ENCODE results near the gene C1orf35. TPM values are rescaled to one million over a fixed set of nuclear protein-coding genes. Genes with fewer than 3 reads are reported as not detected.

Gene C1orf35
- total RNA-seq, 1 experiment from 2014 or later: 31.0 TPM

DNA sequence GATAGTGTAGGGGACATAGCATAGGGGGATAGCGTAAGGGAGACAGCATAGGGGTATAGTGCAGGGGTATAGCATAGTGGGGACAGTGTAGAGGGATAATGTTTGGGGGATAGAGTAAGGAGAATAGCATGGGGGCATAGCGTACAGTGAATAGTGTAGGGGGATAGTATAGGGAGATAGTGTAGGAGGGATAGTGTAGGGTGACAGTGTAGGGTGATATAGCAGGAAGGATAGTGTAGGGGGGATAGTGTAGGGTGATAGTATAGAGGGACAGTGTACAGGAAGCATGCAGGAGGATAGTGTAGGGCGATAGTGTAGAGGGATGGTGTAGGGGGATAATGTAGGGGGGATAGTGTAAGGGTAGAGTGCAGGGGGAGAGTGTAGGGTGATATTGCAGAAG, 32.3 kb downstream of the C1orf35 start:
- H3K9ac ChIP-seq (ENCODE audit: extremely low read depth, insufficient read length, low read length): no peak overlapping the region
- H4K20me1 ChIP-seq (ENCODE audit: control insufficient read depth, insufficient read depth, insufficient read length): no peaks in the 10 kb centered on the region
- H3K18ac ChIP-seq (ENCODE audit: insufficient read length, low read depth, low read length): no peak overlapping the region
- H3K4me2 ChIP-seq (ENCODE audit: insufficient read depth, insufficient read length, low read length): no peak overlapping the region
- no peak overlapping the region for H2BK15ac ChIP-seq (ENCODE audit: low read depth, low read length)
- H3K27me3 Mint-ChIP-seq (ENCODE audit: low read depth): peaks cover 76% of the 10 kb centered on the region
- no peaks in the 10 kb centered on the region for H3K36me3 Mint-ChIP-seq (ENCODE audit: insufficient read depth in 1 of 3, low read depth in 3 of 3)
- H2BK12ac ChIP-seq (ENCODE audit: insufficient read length, low read depth, low read length): no peak overlapping the region
- no peak overlapping the region; a peak in 1 of 7 replicates for H3K27ac Mint-ChIP-seq
- H3K23me2 ChIP-seq (ENCODE audit: insufficient read length, low read depth, low read length, poor library complexity, severe bottlenecking): no peaks in the 10 kb centered on the region
- H3K23ac ChIP-seq (ENCODE audit: insufficient read length, low read depth, low read length): no peak overlapping the region
- H4K5ac ChIP-seq (ENCODE audit: insufficient read length, low read depth, low read length): no peak overlapping the region
- DNase-seq: no peak
- no peak overlapping the region for H3K4ac ChIP-seq (ENCODE audit: low read depth, low read length)
- no peak overlapping the region for H3K4me3 Mint-ChIP-seq
- H4K91ac ChIP-seq (ENCODE audit: insufficient read length, low read depth, low read length): no peak overlapping the region
- 100% methylated on average over 2 of the region's 3 CpGs for WGBS (ENCODE audit: extremely low coverage, insufficient read length, low lambda C conversion rate)
- H3T11ph ChIP-seq (ENCODE audit: low read length): no peak overlapping the region
- no peak for TF ChIP-seq CTCF (conservative IDR thresholded peaks at IDR 0.05)
- no peaks in the 10 kb centered on the region for H3K79me1 ChIP-seq (ENCODE audit: insufficient read depth, low read depth, low read length, poor library complexity, severe bottlenecking)
- H2BK5ac ChIP-seq (ENCODE audit: insufficient read length, low read length): no peak overlapping the region
- no peak overlapping the region for H2AFZ ChIP-seq (ENCODE audit: low read length)
- H3K27ac ChIP-seq (ENCODE audit: insufficient read length, low read depth, low read length): no peak overlapping the region
- H3K79me2 ChIP-seq (ENCODE audit: insufficient read depth, low read length): no peaks in the 10 kb centered on the region
- H3K14ac ChIP-seq (ENCODE audit: insufficient read depth, low read length): no peak overlapping the region
- peaks cover 72% of the 10 kb centered on the region; the same call in 1 of the 2 replicates for H3K27me3 ChIP-seq (ENCODE audit: insufficient read depth, low read length)
- H3K4me1 ChIP-seq (ENCODE audit: insufficient read depth, low read length): no peaks in the 10 kb centered on the region
- no peak overlapping the region for H2BK120ac ChIP-seq (ENCODE audit: low read depth, low read length, poor library complexity, severe bottlenecking)
- no peak overlapping the region for H3K56ac ChIP-seq (ENCODE audit: insufficient read length, low read depth, low read length)
- no peak overlapping the region for H4K8ac ChIP-seq (replicated peaks; ENCODE audit: insufficient read length, low read depth, low read length)
- no peaks in the 10 kb centered on the region for H3K9me3 ChIP-seq (ENCODE audit: control insufficient read depth, low read depth, low read length)
- H3K4me1 Mint-ChIP-seq: peaks cover 0 to 12% of the 10 kb centered on the region in 2 experiments; a peak in 3 of 4 replicates
- no peak overlapping the region for H2BK20ac ChIP-seq (ENCODE audit: low read depth, low read length, poor library complexity, severe bottlenecking)
- no peak overlapping the region for H2AK5ac ChIP-seq (ENCODE audit: insufficient read length, low read length)
- no peaks in the 10 kb centered on the region for H3K9me3 Mint-ChIP-seq
